SH-SY5Y (cell line): ENCODE data around the gene TBCD.

Experiments
- GATA2 ChIP-seq: IDR thresholded peaks from 2 replicates; pipeline ENCODE4 v1.6.1; 2011; ENCODE audit warnings: mild to moderate bottlenecking, low read depth, low read length
- GATA3 ChIP-seq: IDR thresholded peaks from 2 replicates; pipeline ENCODE4 v1.6.1; 2011; ENCODE audit warnings: low read depth, mild to moderate bottlenecking, low read length, moderate library complexity

GRCh38 chr17:82856361-82856760 is 104.5 kb downstream of the TBCD start:
- no peak for TF ChIP-seq GATA2
- TF ChIP-seq GATA3 = no peak
